ENCODE results near the gene FGFR3. TPM values are rescaled to one million over a fixed set of nuclear protein-coding genes. Genes with fewer than 3 reads are reported as not detected.

The FGFR3 gene
- total and polyA plus RNA-seq, 10 of the 15 experiments (the other 5 are each of a cell fraction or from before 2014, with no cell fraction given) = 0.05 to 0.33 (median 0.18) TPM; not detected in 6

GRCh38 chr4:1808396-1808795 lies 15.3 kb downstream of the FGFR3 start:
- Histone ChIP-seq H3K27me3 (replicated peaks in 1 of 2; ENCODE audit: control insufficient read depth in 2 of 2, insufficient read depth in 2 of 2, low read length in 1 of 2) (no peaks in the 10 kb centered on the region), H2AFZ (ENCODE audit: control insufficient read depth, low read depth, low read length) (no peak overlapping the region), H3K4me2 (ENCODE audit: control insufficient read depth, insufficient read depth) (no peak overlapping the region), H3K4me3 (no peak overlapping the region), H3K79me2 (ENCODE audit: control insufficient read depth, insufficient read depth, low read length) (no peaks in the 10 kb centered on the region), H3K36me3 (ENCODE audit: control insufficient read depth in 2 of 2, insufficient read depth in 2 of 2, low read length in 1 of 2) (no peaks in the 10 kb centered on the region; a peak in 2 of 4 replicates), H3K27ac (ENCODE audit: control insufficient read depth, insufficient read depth) (no peak overlapping the region), H3K4me1 (ENCODE audit: control insufficient read depth, insufficient read depth, low read length) (no peaks in the 10 kb centered on the region; the same call in 1 of the 2 replicates), H3K9ac (ENCODE audit: control insufficient read depth, insufficient read depth, low read length) (no peak overlapping the region), H3K9me3 (replicated peaks; ENCODE audit: control insufficient read depth, insufficient read depth, low read length) (no peaks in the 10 kb centered on the region), H4K20me1 (ENCODE audit: control insufficient read depth, insufficient read depth) (no peaks in the 10 kb centered on the region)
- ChIA-PET CTCF (interaction anchor here (1.1 to 5.3 kb wide), 7 partner anchors 48 to 115 kb away, joined by 3 to 60 read pairs (median 6); partner anchors contain the start of gene LETM1), SMC1A (ENCODE audit: uncharacterized antibody, unreplicated experiment) (interaction anchor here (1.0 to 2.3 kb wide), 2 partner anchors 60 to 92 kb away, joined by 3 to 5 read pairs; no protein-coding TSS in a partner anchor), RAD21 (ENCODE audit: unreplicated experiment) (interaction anchor here (1.3 to 3.7 kb wide), 3 partner anchors 35 to 115 kb away, joined by 3 to 20 read pairs (median 7); no protein-coding TSS in a partner anchor), POLR2A (no interaction called here)
- intact Hi-C loops (cut with micrococcal nuclease; ENCODE audit: unreplicated experiment) = no loop called here
- TF ChIP-seq HDAC2 (IDR thresholded peaks at IDR 0.05) = no peak
- no peak for TF ChIP-seq NR2C1 (IDR thresholded peaks at IDR 0.05)
- TF ChIP-seq DPF2 (IDR thresholded peaks at IDR 0.05) = no peak
- no peak for TF ChIP-seq NFIC (IDR thresholded peaks at IDR 0.05; ENCODE audit: low read depth, low read length)
- no peak for TF ChIP-seq ZBTB33 (IDR thresholded peaks at IDR 0.05)
- no peak for TF ChIP-seq IRF3 (IDR thresholded peaks at IDR 0.05)
- no peak for TF ChIP-seq ATF2 (IDR thresholded peaks at IDR 0.05; ENCODE audit: low read length)
- TF ChIP-seq BACH1 (IDR thresholded peaks at IDR 0.05; ENCODE audit: borderline replicate concordance) = no peak
- FAIRE-seq = no peak
- in situ Hi-C loops (cut with MboI) = no loop called here
- no TSS peak for BruUV-seq (replicated peaks)
- 87% methylated on average over 6 of the region's 6 CpGs for WGBS (ENCODE audit: insufficient coverage, insufficient replicate concordance, low lambda C conversion rate, missing lambda C conversion rate)
- DNase-seq (ENCODE audit: low read depth, low spot score) = no peak
- ATAC-seq = no peak
